Sigmoid colon (tissue), 3 donors: ENCODE measurements around the gene VPS13A.

Experiments
- POLR2A ChIP-seq, 2 donors: fragments of 450-650 bp; IDR thresholded peaks; one replicate each; pipeline ENCODE4 v1.6.1; 2016; ENCODE audit warnings: antibody characterized with exemption in 2 of 2, mild to moderate bottlenecking in 2 of 2, moderate library complexity in 2 of 2
- TF ChIP-seq, protein P1 (sequence below), 4 experiments: fragments of 450-650 bp in 3 of 4; fragments of 200-600 bp in 1 of 4; IDR thresholded peaks; one replicate each; pipeline ENCODE4 v1.5.1; 2016 to 2019; ENCODE audit warnings: antibody characterized with exemption in 4 of 4, mild to moderate bottlenecking in 3 of 4, moderate library complexity in 2 of 4

DNA sequence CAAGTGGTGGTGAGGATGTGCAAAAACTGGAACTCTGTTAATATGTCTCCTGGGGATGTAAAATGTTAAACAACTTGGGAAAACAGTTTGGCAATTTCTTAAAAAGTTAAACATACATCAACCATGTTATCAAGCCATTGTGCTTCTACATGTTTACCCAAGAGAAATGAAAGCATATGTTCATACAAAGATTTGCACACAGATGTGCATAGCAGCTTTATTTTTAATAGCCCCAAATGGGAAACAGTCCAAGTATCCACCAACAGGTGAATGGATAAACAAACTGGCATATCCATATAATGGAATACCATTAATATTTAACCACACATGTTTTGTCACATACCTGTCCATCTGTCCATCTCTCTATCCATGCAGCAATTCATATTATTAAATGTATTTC lies 6.2 kb downstream of the VPS13A start:
- TF ChIP-seq, protein P1, sequence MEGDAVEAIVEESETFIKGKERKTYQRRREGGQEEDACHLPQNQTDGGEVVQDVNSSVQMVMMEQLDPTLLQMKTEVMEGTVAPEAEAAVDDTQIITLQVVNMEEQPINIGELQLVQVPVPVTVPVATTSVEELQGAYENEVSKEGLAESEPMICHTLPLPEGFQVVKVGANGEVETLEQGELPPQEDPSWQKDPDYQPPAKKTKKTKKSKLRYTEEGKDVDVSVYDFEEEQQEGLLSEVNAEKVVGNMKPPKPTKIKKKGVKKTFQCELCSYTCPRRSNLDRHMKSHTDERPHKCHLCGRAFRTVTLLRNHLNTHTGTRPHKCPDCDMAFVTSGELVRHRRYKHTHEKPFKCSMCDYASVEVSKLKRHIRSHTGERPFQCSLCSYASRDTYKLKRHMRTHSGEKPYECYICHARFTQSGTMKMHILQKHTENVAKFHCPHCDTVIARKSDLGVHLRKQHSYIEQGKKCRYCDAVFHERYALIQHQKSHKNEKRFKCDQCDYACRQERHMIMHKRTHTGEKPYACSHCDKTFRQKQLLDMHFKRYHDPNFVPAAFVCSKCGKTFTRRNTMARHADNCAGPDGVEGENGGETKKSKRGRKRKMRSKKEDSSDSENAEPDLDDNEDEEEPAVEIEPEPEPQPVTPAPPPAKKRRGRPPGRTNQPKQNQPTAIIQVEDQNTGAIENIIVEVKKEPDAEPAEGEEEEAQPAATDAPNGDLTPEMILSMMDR (IDR thresholded peaks at IDR 0.05): no peak
- TF ChIP-seq POLR2A (IDR thresholded peaks at IDR 0.05): no peak
